GM19467 (cell line): ENCODE measurements around the gene EZH2.
A peak's percentile ranks its signal among the peaks of the same experiment; 100 is the strongest.

Source experiments
- ATAC-seq: cut with Tn5 transposase; IDR thresholded peaks from one replicate; pipeline ENCODE4 v1.9.1; 2021; ENCODE audit warnings: mild to moderate bottlenecking, moderate library complexity; ENCODE audit not compliant: unreplicated experiment

EZH2 gene

GRCh38 chr7:148901178-148901577 lies 17.1 kb upstream of the EZH2 start:
- no peak for ATAC-seq

- no peak for ATAC-seq
Measured at GRCh38 chr7:148898845-148899484, 14.9 kb upstream of the EZH2 start.

GRCh38 chr7:148894591-148894990 lies 10.5 kb upstream of the EZH2 start:
- ATAC-seq: no peak

- ATAC-seq: no peak
Measured at GRCh38 chr7:148893071-148893470, 9.0 kb upstream of the EZH2 start.

GRCh38 chr7:148888300-148888699 lies 4.2 kb upstream of the EZH2 start:
- no peak for ATAC-seq

- ATAC-seq: no peak
Measured at GRCh38 chr7:148886844-148887243, 2.8 kb upstream of the EZH2 start.

GRCh38 chr7:148884299-148885022 lies 370 bp upstream of the EZH2 start:
- peak; percentile 89 for ATAC-seq

- peak; percentile 24 for ATAC-seq
Measured at GRCh38 chr7:148883266-148884048, 634 bp downstream of the EZH2 start.

- no peak for ATAC-seq
Measured at GRCh38 chr7:148882841-148883265, 1.2 kb downstream of the EZH2 start.

- ATAC-seq: no peak
Measured at GRCh38 chr7:148882192-148882591, 1.9 kb downstream of the EZH2 start.

- no peak for ATAC-seq
Measured at GRCh38 chr7:148878317-148878716, 5.8 kb downstream of the EZH2 start.

- no peak for ATAC-seq
Measured at GRCh38 chr7:148877517-148877916, 6.6 kb downstream of the EZH2 start.

GRCh38 chr7:148872188-148872587 lies 11.9 kb downstream of the EZH2 start:
- ATAC-seq: no peak

- ATAC-seq: no peak
Measured at GRCh38 chr7:148871551-148871950, 12.5 kb downstream of the EZH2 start.

GRCh38 chr7:148871030-148871429 lies 13.1 kb downstream of the EZH2 start:
- ATAC-seq: no peak

- no peak for ATAC-seq
Measured at GRCh38 chr7:148868378-148868674, 15.8 kb downstream of the EZH2 start.

GRCh38 chr7:148867596-148868377 lies 16.3 kb downstream of the EZH2 start:
- ATAC-seq: no peak

GRCh38 chr7:148866362-148866761 lies 17.7 kb downstream of the EZH2 start:
- no peak for ATAC-seq

GRCh38 chr7:148865283-148865682 lies 18.8 kb downstream of the EZH2 start:
- no peak for ATAC-seq

- ATAC-seq: no peak
Measured at GRCh38 chr7:148863324-148863723, 20.8 kb downstream of the EZH2 start.

GRCh38 chr7:148862481-148862880 lies 21.6 kb downstream of the EZH2 start:
- no peak for ATAC-seq
